Dendritic cell treated with granulocyte-macrophage colony-stimulating factor and Interleukin-4, amounts not matched to agents 40 ng/mL and 50 ng/mL, for 4 days (primary cell): ENCODE data around the gene AREG.

Source experiments
- H3K27ac Mint-ChIP-seq: one replicate; pipeline ENCODE4 v1.8.0; 2022; ENCODE audit warnings: mild to moderate bottlenecking, mixed read lengths
- H3K27me3 Mint-ChIP-seq: one replicate; pipeline ENCODE4 v1.8.0; 2022; ENCODE audit warnings: mild to moderate bottlenecking, mixed read lengths
- H3K36me3 Mint-ChIP-seq: one replicate; pipeline ENCODE4 v1.8.0; 2022; ENCODE audit warnings: low read depth, mixed read lengths
- H3K4me1 Mint-ChIP-seq: one replicate; pipeline ENCODE4 v1.8.0; 2022; ENCODE audit warnings: low read depth, mixed read lengths
- H3K4me3 Mint-ChIP-seq: one replicate; pipeline ENCODE4 v1.8.0; 2022; ENCODE audit warnings: mild to moderate bottlenecking, moderate library complexity, mixed read lengths
- H3K9me3 Mint-ChIP-seq: one replicate; pipeline ENCODE4 v1.8.0; 2022; ENCODE audit warnings: mixed read lengths
- intact Hi-C: fragments of 100-400 bp; cut with micrococcal nuclease; formaldehyde crosslinking; loops from one replicate; pipeline ENCODE4 v1.15.0; 2022

AREG gene

DNA sequence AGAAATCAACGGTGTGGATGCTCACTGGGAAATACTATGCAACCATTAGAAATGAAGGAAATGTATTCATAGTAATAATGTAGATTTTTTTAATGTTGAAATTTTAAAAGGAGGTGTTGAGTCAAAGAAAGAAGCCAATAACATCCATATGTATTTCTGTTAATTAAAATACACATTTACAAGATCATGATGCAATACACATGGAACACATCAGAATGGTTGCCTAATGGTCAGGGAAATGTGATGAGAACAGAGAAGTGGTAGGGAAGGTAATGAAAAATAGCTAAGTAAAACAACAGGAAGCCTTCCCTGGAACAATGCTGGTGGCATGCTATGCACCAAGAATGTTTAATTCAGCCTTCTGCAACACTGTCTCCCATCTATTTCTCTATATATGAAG lies 18.2 kb downstream of the AREG start:
- H3K4me1 Mint-ChIP-seq = no peaks in the 10 kb centered on the region
- peaks cover 13% of the 10 kb centered on the region for H3K9me3 Mint-ChIP-seq
- no peaks in the 10 kb centered on the region for H3K36me3 Mint-ChIP-seq
- H3K4me3 Mint-ChIP-seq = no peak overlapping the region
- no peaks in the 10 kb centered on the region for H3K27me3 Mint-ChIP-seq
- no peak overlapping the region for H3K27ac Mint-ChIP-seq
- intact Hi-C loops = no loop called here

- intact Hi-C loops = no loop called here
- Mint-ChIP-seq H3K27ac (no peak overlapping the region), H3K4me3 (no peak overlapping the region), H3K36me3 (no peaks in the 10 kb centered on the region), H3K27me3 (no peaks in the 10 kb centered on the region), H3K4me1 (no peaks in the 10 kb centered on the region), H3K9me3 (peaks cover 10% of the 10 kb centered on the region)
Observed at GRCh38 chr4:74464291-74464690, 19.4 kb downstream of the AREG start.

- Mint-ChIP-seq H3K27ac (no peak overlapping the region), H3K4me3 (no peak overlapping the region), H3K9me3 (no peaks in the 10 kb centered on the region), H3K4me1 (no peaks in the 10 kb centered on the region), H3K36me3 (no peaks in the 10 kb centered on the region), H3K27me3 (no peaks in the 10 kb centered on the region)
- intact Hi-C loops = no loop called here
Observed at GRCh38 chr4:74466242-74466641, 21.3 kb downstream of the AREG start.

DNA sequence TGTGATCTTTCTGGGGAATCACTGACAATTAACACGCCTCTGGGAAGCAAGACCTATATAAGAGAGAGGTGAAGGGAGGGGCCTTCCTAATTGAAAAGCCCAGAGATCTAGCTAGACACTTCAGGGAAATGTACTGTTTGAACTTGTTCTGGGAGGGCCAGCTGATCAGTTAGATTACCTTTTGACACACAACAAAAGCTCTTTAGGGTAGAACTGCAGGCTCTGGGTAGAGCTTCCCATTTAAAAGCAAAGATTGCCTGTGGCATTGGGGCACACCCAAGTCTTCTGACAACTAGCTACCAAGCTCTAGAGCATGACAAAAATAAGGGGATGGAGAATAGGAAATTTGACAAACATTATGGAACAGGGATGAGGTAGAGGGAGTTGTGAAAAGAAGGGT lies 26.3 kb downstream of the AREG start:
- H3K4me3 Mint-ChIP-seq = no peak overlapping the region
- H3K27me3 Mint-ChIP-seq = no peaks in the 10 kb centered on the region
- no peaks in the 10 kb centered on the region for H3K36me3 Mint-ChIP-seq
- H3K27ac Mint-ChIP-seq = no peak overlapping the region
- intact Hi-C loops = no loop called here
- H3K9me3 Mint-ChIP-seq = no peaks in the 10 kb centered on the region
- H3K4me1 Mint-ChIP-seq = no peaks in the 10 kb centered on the region

DNA sequence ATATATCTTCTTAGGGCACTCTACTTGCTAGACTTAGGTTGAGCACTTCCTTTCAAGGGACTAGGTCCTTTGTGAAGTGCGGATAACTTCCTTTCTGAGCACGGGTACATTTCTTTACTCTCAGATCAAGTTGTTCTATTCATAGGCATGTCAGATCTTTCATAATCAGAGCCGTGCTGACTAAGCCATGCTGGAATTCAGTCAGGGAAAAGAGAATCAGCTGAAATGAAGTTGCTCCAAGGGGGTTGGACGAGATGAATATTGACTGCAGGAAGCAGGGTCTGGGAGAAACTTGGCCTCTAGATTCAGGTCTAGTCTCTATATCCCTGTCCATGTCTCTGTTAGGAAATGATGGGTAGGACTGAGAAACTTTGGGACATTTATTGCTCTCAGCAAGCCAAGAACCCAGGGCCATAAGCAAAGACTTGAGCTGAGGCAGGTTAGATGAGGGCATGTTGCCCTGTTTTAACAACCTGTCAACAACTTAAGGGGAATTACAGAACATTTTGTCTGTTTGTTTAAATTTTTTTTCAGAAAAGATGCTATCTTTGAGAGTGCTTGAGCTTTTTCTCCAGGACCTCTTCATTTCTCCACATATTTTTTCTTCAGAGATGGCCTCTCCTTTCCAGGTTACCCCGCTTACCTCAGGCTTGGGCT lies 28.3 kb downstream of the AREG start:
- Mint-ChIP-seq H3K36me3 (no peaks in the 10 kb centered on the region), H3K4me3 (no peak overlapping the region), H3K27me3 (no peaks in the 10 kb centered on the region), H3K4me1 (no peaks in the 10 kb centered on the region), H3K27ac (no peak overlapping the region), H3K9me3 (no peaks in the 10 kb centered on the region)
- intact Hi-C loops = no loop called here

DNA sequence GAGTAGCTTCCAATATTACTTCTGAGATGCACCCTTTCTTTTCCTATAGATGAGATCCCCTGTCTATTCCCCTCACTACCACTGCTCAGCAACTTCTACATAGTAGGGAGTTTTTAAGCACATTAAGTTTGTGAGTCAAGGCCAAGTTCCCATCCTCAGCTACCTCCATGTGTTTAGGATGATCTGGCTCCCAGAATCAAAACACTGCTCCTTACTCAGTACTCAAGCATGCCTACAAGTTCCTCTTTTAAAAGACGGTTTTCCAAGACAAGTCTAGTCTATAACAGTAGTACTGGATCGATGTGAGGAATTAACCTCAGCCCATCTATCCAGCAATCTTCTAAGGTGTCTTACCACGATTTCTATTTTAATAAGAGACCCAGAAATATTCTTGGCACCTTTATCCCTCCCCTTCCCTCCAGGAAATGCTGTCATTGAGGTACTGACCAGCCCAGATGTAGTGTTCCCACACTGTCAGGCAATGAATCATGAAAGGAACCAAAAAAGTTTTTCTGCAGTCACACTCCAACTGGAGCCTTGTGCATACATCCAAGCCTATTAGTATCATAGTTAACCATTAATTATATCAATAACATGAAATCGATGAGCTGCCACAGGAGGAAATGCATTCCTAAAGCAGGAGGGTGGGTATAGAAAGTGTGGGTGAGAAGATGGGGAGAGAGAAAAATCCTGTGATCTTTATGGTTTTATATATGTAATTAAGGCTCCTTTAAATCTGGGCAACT lies 29.6 kb downstream of the AREG start:
- no peak overlapping the region for H3K27ac Mint-ChIP-seq

DNA sequence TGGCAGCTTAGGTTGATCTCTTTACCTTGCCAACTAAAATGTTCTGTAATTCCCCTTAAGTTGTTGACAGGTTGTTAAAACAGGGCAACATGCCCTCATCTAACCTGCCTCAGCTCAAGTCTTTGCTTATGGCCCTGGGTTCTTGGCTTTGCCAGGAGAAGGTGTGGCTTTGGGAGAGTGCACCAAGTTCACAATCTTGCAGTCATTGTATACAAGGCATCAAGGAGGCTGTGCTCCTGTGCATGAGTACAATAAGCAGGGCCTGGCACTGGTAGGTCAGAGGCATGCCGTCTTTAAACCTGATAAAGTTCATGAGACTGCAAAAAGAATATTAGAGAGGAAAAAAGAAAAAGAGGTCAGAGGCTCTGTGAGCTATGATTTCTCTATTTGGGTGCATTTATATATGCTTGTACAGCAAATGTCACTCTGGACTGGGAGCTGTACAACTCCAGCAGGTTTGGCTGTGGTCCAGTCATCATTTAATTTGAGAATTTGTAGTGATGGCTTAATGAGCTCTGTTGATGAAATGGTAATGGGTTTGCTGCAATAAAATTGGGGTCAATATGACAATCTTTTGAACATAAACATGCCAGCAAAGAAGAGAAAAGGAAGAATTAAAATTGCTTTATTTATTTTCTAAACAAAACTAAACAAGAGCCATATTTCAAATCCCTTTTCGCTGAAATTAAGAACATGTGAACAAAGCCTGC lies 30.3 kb downstream of the AREG start:
- Mint-ChIP-seq H3K9me3 (no peaks in the 10 kb centered on the region), H3K4me3 (no peak overlapping the region)

More for the DNA sequence above, 29.6 kb downstream of the AREG start:
- H3K27me3 Mint-ChIP-seq = no peaks in the 10 kb centered on the region
- intact Hi-C loops = no loop called here
- H3K4me1 Mint-ChIP-seq = no peaks in the 10 kb centered on the region
- no peak overlapping the region for H3K4me3 Mint-ChIP-seq
- H3K36me3 Mint-ChIP-seq = no peaks in the 10 kb centered on the region
- H3K9me3 Mint-ChIP-seq = no peaks in the 10 kb centered on the region

GRCh38 chr4:74475946-74476345 lies 31.0 kb downstream of the AREG start:
- Mint-ChIP-seq H3K27me3 (no peaks in the 10 kb centered on the region), H3K27ac (no peak overlapping the region)

More for the DNA sequence above, 30.3 kb downstream of the AREG start:
- Mint-ChIP-seq H3K4me1 (no peaks in the 10 kb centered on the region), H3K27me3 (no peaks in the 10 kb centered on the region), H3K36me3 (no peaks in the 10 kb centered on the region), H3K27ac (no peak overlapping the region)
- intact Hi-C loops = no loop called here

DNA sequence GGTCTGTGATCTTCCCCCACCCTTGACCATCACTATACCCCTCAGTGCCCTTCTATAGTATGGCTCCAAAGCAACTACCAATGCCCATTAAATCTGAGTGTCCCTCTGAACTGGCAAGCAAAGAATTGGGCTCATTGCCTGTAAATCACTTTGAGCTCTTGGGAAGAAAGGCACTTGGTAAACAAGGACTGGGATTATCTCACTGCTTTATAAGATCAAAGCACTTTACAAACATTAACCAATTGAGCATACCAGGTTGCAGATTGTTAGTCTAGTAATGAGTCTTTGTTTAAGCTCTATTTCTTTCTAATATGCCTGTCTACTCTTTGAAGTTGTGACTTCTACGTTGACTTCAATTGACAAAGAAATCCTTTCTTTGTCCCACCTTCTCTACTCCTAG lies 34.1 kb downstream of the AREG start:
- H3K27ac Mint-ChIP-seq = no peak overlapping the region
- no peak overlapping the region for H3K4me3 Mint-ChIP-seq
- H3K36me3 Mint-ChIP-seq = no peaks in the 10 kb centered on the region
- no peaks in the 10 kb centered on the region for H3K9me3 Mint-ChIP-seq
- intact Hi-C loops = no loop called here
- no peaks in the 10 kb centered on the region for H3K27me3 Mint-ChIP-seq
- H3K4me1 Mint-ChIP-seq = no peaks in the 10 kb centered on the region

More at GRCh38 chr4:74475946-74476345, 31.0 kb downstream of the AREG start:
- no peaks in the 10 kb centered on the region for H3K36me3 Mint-ChIP-seq
- no peaks in the 10 kb centered on the region for H3K4me1 Mint-ChIP-seq
- intact Hi-C loops = no loop called here
- H3K9me3 Mint-ChIP-seq = no peaks in the 10 kb centered on the region
- H3K4me3 Mint-ChIP-seq = no peak overlapping the region

- Mint-ChIP-seq H3K4me1 (no peaks in the 10 kb centered on the region), H3K4me3 (no peak overlapping the region), H3K36me3 (no peaks in the 10 kb centered on the region), H3K27ac (no peak overlapping the region), H3K27me3 (no peaks in the 10 kb centered on the region), H3K9me3 (no peaks in the 10 kb centered on the region)
- intact Hi-C loops = no loop called here
Observed at GRCh38 chr4:74480267-74480666, 35.3 kb downstream of the AREG start.

- intact Hi-C loops = no loop called here
- no peak overlapping the region for H3K4me3 Mint-ChIP-seq
- H3K4me1 Mint-ChIP-seq = no peaks in the 10 kb centered on the region
- H3K9me3 Mint-ChIP-seq = no peaks in the 10 kb centered on the region
- no peaks in the 10 kb centered on the region for H3K27me3 Mint-ChIP-seq
- H3K36me3 Mint-ChIP-seq = no peaks in the 10 kb centered on the region
- no peak overlapping the region for H3K27ac Mint-ChIP-seq
Observed at GRCh38 chr4:74481891-74482609, 37.1 kb downstream of the AREG start.

- Mint-ChIP-seq H3K27ac (no peak overlapping the region), H3K27me3 (no peaks in the 10 kb centered on the region), H3K36me3 (no peaks in the 10 kb centered on the region), H3K4me1 (no peaks in the 10 kb centered on the region), H3K9me3 (no peaks in the 10 kb centered on the region), H3K4me3 (no peak overlapping the region)
- intact Hi-C loops = no loop called here
Observed at GRCh38 chr4:74483226-74483911, 38.4 kb downstream of the AREG start.

GRCh38 chr4:74486905-74487304 lies 42.0 kb downstream of the AREG start:
- Mint-ChIP-seq H3K9me3 (no peaks in the 10 kb centered on the region), H3K27me3 (no peaks in the 10 kb centered on the region), H3K36me3 (no peaks in the 10 kb centered on the region), H3K4me3 (no peak overlapping the region), H3K27ac (no peak overlapping the region), H3K4me1 (no peaks in the 10 kb centered on the region)
- intact Hi-C loops = no loop called here
